HG03175 (cell line): ENCODE measurements around the gene SART1.

Experiments
- ATAC-seq: cut with Tn5 transposase; IDR thresholded peaks from one replicate; pipeline ENCODE4 v1.9.1; 2021; ENCODE audit warnings: mild to moderate bottlenecking, moderate library complexity; ENCODE audit not compliant: unreplicated experiment

The SART1 gene

DNA sequence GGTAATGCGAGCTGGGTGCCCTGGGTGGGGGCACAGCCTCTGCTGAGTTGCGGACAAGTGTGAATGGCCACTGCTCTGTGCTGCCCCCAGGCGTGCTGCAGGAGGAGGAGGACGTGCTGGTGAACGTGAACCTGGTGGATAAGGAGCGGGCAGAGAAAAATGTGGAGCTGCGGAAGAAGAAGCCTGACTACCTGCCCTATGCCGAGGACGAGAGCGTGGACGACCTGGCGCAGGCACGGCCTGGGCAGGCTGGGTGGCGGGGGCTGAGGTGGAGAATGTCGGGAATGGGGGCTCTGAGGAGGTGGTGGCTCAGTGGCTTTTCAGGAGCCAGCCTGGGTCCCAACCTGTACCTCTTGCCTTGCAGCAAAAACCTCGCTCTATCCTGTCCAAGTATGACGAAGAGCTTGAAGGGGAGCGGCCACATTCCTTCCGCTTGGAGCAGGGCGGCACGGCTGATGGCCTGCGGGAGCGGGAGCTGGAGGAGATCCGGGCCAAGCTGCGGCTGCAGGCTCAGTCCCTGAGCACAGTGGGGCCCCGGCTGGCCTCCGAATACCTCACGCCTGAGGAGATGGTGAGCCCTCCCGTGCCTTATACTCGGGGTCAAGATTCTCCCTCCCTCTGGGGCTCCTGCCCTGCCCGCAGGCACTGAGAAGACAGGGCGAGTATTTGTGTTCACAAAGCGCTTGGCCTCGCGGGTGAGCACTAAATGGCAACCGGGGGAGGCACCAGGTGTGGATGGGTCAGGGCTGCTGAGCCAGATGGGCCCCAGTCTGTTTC lies 4.6 kb downstream of the SART1 start:
- no peak for ATAC-seq

DNA sequence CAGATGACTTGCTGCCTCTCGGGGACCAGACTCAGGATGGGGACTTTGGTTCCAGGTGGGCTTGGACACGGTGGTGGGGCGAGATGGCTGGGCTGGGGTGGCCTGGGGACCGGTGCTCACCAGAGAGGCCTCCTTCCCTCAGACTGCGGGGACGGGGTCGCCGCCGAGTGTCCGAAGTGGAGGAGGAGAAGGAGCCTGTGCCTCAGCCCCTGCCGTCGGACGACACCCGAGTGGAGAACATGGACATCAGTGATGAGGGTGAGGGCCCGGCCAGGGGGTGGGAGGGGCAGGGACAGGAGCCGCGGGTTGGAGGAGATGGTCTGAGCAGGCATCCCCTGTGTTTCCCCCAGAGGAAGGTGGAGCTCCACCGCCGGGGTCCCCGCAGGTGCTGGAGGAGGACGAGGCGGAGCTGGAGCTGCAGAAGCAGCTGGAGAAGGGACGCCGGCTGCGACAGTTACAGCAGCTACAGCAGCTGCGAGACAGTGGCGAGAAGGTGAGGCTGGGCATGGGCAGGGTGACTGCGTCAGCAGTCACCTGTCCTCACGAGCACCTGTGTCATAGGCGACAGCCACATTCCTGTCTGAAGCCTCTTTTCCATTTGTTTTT lies 5.9 kb downstream of the SART1 start:
- no peak for ATAC-seq

GRCh38 chr11:65968600-65969482 lies 7.3 kb downstream of the SART1 start:
- ATAC-seq = no peak

DNA sequence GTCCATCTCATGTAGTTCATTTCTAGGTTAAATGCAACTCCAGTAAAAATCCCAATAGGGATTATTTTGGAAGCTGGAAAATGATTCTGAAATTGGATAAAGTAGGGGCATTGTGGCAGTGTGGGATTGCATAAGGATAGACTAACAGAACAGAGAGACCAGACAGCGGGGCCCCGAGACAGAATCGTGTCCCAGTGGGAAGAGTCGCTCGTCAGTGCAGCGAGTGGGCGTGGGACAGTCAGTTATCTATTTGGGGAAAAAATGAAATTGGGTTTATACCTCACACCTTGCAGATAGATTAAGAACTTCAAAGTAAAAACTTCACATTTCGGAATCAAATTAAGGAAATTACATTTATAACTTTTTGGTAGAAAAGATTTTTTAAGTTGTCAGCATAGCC lies 10.6 kb downstream of the SART1 start:
- no peak for ATAC-seq

DNA sequence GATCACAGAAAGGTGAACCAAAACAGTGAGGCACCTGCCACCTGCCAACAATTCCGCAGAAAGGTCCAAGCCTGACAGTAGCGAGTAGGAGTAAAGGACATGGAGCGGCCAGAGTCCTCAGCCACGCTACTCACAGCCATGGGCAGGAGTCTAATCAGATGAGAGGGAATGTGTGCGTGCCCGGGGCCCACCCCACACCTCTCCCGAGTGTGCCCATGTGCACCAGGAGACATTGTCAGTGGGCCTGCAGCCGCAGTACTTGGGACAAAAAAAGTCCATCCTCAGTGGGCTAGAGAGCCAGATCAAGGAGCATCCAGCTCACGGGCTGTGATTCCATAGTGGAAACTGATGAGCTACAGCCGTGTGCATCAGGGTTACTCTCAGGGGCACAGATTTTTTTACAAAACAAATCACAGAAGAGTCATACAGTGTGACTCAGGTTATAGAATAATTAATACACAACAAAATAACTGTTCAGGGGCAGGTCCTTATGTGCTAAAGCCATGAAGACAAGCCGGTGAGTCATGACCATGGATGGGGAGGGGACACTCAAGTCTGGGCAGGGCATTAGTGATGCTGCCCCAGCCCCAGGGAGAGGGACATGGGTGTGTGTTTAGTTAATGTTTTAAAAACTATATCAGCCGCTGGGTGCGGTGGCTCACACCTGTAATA lies 12.0 kb downstream of the SART1 start:
- ATAC-seq = no peak

- no peak for ATAC-seq
These were observed 14.2 kb downstream of the SART1 start for GRCh38 chr11:65975771-65976170.

DNA sequence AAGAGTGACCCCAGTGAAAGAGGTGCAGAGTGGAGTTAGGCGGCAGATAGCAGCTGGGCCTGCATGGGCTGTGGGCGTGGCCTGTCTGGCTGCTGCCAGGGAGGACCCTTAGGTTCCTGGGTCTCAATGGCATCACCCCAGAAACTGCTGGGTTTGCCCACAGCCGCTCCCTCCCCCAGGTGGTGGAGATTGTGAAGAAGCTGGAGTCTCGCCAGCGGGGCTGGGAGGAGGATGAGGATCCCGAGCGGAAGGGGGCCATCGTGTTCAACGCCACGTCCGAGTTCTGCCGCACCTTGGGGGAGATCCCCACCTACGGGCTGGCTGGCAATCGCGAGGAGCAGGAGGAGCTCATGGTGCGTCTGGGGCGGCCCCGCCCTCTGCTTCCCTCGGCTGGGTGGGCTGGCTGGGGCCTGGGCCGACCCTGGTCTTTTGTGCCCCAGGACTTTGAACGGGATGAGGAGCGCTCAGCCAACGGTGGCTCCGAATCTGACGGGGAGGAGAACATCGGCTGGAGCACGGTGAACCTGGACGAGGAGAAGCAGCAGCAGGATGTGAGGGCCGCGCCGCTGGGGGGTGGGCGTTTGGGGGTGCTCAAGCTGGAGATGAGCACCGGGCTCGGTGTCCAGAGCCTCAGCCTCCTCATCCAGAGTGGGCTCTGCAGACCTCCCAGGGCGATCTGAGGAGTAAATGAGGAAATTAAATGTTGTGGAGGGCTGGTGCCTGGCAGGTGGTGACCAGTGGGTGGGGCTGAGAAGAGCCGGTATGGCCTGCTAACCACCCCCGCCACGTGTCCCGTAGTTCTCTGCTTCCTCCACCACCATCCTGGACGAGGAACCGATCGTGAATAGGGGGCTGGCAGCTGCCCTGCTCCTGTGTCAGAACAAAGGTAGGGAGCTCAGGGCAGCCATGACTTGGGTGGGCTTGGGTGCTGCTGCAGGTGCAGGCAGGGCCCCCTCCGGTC lies 15.0 kb downstream of the SART1 start:
- ATAC-seq = no peak

GRCh38 chr11:65977621-65978390 lies 16.3 kb downstream of the SART1 start:
- no peak for ATAC-seq

GRCh38 chr11:65978391-65979238 lies 17.1 kb downstream of the SART1 start:
- no peak for ATAC-seq

- ATAC-seq = no peak
These were observed 17.8 kb downstream of the SART1 start for GRCh38 chr11:65979261-65979759.

- no peak for ATAC-seq
These were observed 19.7 kb downstream of the SART1 start for GRCh38 chr11:65981101-65981740.

- no peak for ATAC-seq
These were observed 20.7 kb downstream of the SART1 start for GRCh38 chr11:65981972-65982823.

DNA sequence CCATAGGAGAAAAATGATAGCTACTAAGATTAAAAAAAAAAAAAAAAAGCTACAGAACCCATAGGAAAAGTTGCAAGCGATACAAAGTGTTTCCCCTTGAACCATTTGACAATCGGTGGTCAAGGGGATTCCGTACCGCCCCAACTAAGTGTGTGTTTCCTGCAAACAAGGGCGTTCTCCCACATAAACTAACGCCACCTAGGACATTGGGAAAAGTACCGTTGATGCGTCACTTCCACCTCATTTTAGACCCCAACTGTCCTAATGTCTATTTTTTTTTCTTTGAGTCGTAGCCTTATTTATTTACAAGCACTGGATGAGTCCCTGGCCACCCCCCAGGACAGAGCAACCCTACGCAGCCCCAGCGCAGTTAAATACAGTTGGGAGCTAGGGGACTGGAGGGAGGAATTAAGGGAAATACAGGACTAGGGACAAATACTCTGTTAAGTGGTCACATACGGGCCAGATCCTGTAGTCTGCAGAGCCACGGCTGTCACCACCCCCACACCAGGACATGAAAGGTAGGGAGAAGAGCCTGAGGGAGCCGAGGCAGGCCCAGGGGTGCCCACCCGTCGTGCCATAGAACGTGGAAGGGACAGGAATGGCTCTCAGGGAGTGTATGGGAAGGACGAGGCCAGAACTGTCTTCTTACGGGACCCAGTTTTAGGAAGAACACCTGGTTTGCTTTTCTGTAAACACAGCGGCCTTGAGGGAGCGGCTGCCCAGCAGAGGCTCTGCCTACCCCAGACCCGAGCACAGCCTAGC lies 21.5 kb downstream of the SART1 start:
- ATAC-seq = no peak

- ATAC-seq = no peak
These were observed 22.1 kb downstream of the SART1 start for GRCh38 chr11:65983589-65983987.

DNA sequence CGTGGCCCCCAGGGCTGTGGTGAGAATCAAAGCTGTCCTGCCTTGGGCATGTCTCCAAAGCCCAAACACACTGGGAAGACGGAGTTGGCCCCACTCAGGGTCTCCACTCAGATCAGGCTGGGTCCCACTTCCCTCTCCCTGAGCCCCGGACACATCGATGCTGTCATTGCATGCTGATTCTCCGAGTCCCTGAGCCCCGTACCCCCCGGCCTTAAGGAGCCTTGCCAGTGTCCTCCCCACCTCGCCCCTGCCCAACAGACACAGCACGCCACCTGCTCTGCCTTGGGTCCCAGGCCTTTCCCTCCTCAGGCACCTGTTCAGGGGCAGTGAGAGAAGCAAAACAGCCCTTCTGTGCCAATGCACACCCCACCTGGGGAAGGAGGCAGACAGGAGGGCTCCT lies 25.8 kb downstream of the SART1 start:
- ATAC-seq = no peak
